PFSK-1 (cell line): ENCODE data around the gene SYN1.

Experiments
- FOXP2 ChIP-seq: optimal IDR thresholded peaks from 2 replicates; pipeline ENCODE3; 2011; ENCODE audit warnings: borderline replicate concordance, control low read depth, inconsistent platforms; ENCODE audit not compliant: insufficient read depth; ENCODE audit errors: extremely low read length, extremely low read depth
- POLR2AphosphoS5 ChIP-seq: IDR thresholded peaks from 2 replicates; pipeline ENCODE4 v1.6.1; 2012; ENCODE audit warnings: low read depth, mild to moderate bottlenecking, control low read depth, low read length, moderate library complexity
- SIN3A ChIP-seq: IDR thresholded peaks from 2 replicates; pipeline ENCODE4 v1.6.1; 2012; ENCODE audit warnings: mild to moderate bottlenecking, low read length, moderate library complexity, borderline replicate concordance; ENCODE audit not compliant: insufficient read depth
- TAF1 ChIP-seq: IDR thresholded peaks from 2 replicates; pipeline ENCODE4 v1.6.1; 2012; ENCODE audit warnings: low read length, control low read depth, borderline replicate concordance; ENCODE audit not compliant: insufficient read depth
- TF ChIP-seq, protein P1 (sequence below), 2 experiments: IDR thresholded peaks; 2 replicates each; pipeline versions ENCODE4 v1.6.1 to v1.8.0; 2011 to 2012; ENCODE audit warnings: low read depth in 2 of 2, low read length in 2 of 2, control low read depth in 1 of 2, inconsistent platforms in 1 of 2, mild to moderate bottlenecking in 1 of 2, moderate library complexity in 1 of 2; ENCODE audit not compliant: insufficient read depth in 1 of 2

DNA sequence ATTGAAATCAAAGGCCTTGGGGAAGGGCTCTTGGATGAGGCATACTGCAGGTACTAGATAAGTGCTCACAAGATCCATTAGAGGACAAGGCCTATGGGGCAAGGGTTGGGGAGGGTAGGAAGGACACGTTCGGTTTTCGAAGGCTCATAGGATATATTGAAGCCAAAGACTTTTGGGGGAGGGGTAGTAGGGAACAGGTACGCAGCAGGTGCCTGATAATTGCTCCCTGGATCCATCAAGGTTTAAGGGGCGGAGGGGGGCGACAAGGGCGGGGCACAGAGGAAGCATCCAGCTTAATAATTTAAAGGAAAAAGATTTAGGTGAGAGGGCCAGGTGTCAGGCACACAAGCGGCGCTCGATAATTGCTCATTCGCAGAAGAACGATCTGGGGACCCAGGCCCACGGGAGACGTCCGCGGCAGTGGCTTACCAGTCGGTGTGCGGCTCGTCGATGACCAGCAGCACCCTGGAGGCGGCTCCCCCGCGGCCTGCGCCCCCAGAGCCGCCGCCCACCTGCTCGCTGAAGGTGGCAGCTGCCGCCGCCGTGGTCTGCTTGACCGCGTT is 653 bp downstream of the SYN1 start:
- TF ChIP-seq POLR2AphosphoS5 = no peak
- TF ChIP-seq SIN3A = no peak
- TF ChIP-seq TAF1 = no peak
- no peak for TF ChIP-seq FOXP2
- TF ChIP-seq, protein P1, sequence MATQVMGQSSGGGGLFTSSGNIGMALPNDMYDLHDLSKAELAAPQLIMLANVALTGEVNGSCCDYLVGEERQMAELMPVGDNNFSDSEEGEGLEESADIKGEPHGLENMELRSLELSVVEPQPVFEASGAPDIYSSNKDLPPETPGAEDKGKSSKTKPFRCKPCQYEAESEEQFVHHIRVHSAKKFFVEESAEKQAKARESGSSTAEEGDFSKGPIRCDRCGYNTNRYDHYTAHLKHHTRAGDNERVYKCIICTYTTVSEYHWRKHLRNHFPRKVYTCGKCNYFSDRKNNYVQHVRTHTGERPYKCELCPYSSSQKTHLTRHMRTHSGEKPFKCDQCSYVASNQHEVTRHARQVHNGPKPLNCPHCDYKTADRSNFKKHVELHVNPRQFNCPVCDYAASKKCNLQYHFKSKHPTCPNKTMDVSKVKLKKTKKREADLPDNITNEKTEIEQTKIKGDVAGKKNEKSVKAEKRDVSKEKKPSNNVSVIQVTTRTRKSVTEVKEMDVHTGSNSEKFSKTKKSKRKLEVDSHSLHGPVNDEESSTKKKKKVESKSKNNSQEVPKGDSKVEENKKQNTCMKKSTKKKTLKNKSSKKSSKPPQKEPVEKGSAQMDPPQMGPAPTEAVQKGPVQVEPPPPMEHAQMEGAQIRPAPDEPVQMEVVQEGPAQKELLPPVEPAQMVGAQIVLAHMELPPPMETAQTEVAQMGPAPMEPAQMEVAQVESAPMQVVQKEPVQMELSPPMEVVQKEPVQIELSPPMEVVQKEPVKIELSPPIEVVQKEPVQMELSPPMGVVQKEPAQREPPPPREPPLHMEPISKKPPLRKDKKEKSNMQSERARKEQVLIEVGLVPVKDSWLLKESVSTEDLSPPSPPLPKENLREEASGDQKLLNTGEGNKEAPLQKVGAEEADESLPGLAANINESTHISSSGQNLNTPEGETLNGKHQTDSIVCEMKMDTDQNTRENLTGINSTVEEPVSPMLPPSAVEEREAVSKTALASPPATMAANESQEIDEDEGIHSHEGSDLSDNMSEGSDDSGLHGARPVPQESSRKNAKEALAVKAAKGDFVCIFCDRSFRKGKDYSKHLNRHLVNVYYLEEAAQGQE (IDR thresholded peaks at IDR 0.05; ENCODE audit: insufficient read depth in 1 of 2, low read depth in 2 of 2, low read length in 2 of 2) = no peak
